DND-41 (cell line): Measurements from ENCODE around the gene ZNF492.

Experiments
- ATAC-seq: fragments of 200-7000 bp; cut with Tn5 transposase; 3 replicates; pipeline ENCODE4 v1.9.1; 2021; ENCODE audit warnings: low read depth; ENCODE audit not compliant: insufficient read depth
- DNase-seq: peaks from one replicate; pipeline ENCODE4 v3.0.0-alpha.2; 2020
- H2AFZ ChIP-seq: 2 replicates; pipeline ENCODE4 v1.6.0; 2012; ENCODE audit warnings: low read depth, low read length
- H3K27ac ChIP-seq: 2 replicates; pipeline ENCODE4 v1.5.1; 2012; ENCODE audit warnings: low read length, inconsistent platforms
- H3K27me3 ChIP-seq: fragments of 200-600 bp; sonication (generic); 2 replicates; pipeline ENCODE4 v1.6.0; 2012; ENCODE audit warnings: low read length, mild to moderate bottlenecking, inconsistent platforms; ENCODE audit not compliant: insufficient read depth, poor library complexity
- H3K36me3 ChIP-seq: 2 replicates; pipeline ENCODE4 v1.5.1; 2012; ENCODE audit warnings: low read length, inconsistent platforms; ENCODE audit not compliant: insufficient read depth
- H3K4me1 ChIP-seq: 2 replicates; pipeline ENCODE4 v1.5.1; 2012; ENCODE audit warnings: mild to moderate bottlenecking, low read length; ENCODE audit not compliant: insufficient read depth
- H3K4me2 ChIP-seq: 2 replicates; pipeline ENCODE4 v1.6.0; 2012; ENCODE audit warnings: mild to moderate bottlenecking, moderate library complexity, low read length, inconsistent platforms; ENCODE audit not compliant: insufficient read depth
- H3K4me3 ChIP-seq, 2 experiments: fragments of 200-600 bp in 1 of 2; shearing (Covaris generic) in 1 of 2; 2 replicates each; pipeline ENCODE4 v1.5.1; 2012 to 2016; ENCODE audit warnings: inconsistent platforms in 2 of 2, low read length in 2 of 2, mild to moderate bottlenecking in 2 of 2, low read depth in 1 of 2, moderate library complexity in 1 of 2
- H3K79me2 ChIP-seq: 2 replicates; pipeline ENCODE4 v1.6.0; 2012; ENCODE audit warnings: low read length, inconsistent platforms; ENCODE audit not compliant: insufficient read depth
- H3K9ac ChIP-seq: 2 replicates; pipeline ENCODE4 v1.6.0; 2012; ENCODE audit warnings: low read depth, mild to moderate bottlenecking, inconsistent platforms, low read length, moderate library complexity
- H3K9me3 ChIP-seq: 2 replicates; pipeline ENCODE4 v1.5.1; 2012; ENCODE audit warnings: low read length, moderate library complexity, mild to moderate bottlenecking, inconsistent platforms; ENCODE audit not compliant: insufficient read depth, severe bottlenecking
- H4K20me1 ChIP-seq: 2 replicates; pipeline ENCODE4 v1.6.0; 2012; ENCODE audit warnings: low read length; ENCODE audit not compliant: insufficient read depth
- EZH2 ChIP-seq: IDR thresholded peaks from 3 replicates; pipeline ENCODE4 v1.6.1; 2012; ENCODE audit warnings: borderline replicate concordance, low read depth, mild to moderate bottlenecking, moderate library complexity, low read length, inconsistent platforms; ENCODE audit not compliant: severe bottlenecking
- TF ChIP-seq, protein P1 (sequence below): IDR thresholded peaks from 2 replicates; pipeline ENCODE4 v1.5.1; 2012; ENCODE audit warnings: borderline replicate concordance, low read length, moderate library complexity, mild to moderate bottlenecking; ENCODE audit not compliant: poor library complexity, severe bottlenecking; ENCODE audit errors: extremely low read depth

ZNF492 gene

DNA sequence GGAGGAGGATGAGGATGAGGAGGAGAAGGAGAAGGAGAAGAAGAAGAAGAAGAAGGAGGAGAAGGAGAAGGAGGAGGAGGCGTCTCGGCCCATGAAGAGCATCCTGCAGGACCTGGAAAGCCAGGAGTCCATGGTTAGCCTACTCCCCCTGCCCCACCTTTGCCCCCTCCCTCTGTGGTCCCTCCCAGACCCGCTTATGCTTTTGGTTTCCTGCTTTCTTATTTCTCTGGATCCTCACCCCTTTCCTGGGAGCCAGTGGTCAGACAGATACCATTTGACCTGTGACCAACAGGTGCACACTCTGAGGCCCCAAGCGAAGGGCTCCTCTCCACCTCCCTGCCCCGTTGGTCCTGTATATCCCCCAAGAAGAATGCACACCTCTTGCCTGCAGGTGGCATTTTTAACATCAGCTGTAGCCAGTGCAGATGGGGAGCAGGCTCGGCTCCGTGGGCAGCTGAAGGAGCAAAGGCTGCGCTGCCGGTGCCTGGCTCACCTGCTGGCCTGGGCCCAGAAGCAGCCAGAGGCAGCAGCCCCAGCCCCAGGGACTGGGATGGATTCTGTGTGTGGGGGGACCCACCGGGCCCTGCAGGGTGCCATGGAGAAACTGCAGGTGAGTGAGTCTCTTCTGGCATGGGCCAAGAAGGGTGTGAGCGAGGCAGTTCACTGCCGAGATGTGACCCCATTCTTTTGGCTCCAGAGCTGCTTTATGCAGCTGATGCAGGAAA is 32.1 kb upstream of the ZNF492 start:
- Histone ChIP-seq H3K27me3 (no peaks in the 10 kb centered on the region), H3K79me2 (no peaks in the 10 kb centered on the region)
- no peak for ATAC-seq

DNA sequence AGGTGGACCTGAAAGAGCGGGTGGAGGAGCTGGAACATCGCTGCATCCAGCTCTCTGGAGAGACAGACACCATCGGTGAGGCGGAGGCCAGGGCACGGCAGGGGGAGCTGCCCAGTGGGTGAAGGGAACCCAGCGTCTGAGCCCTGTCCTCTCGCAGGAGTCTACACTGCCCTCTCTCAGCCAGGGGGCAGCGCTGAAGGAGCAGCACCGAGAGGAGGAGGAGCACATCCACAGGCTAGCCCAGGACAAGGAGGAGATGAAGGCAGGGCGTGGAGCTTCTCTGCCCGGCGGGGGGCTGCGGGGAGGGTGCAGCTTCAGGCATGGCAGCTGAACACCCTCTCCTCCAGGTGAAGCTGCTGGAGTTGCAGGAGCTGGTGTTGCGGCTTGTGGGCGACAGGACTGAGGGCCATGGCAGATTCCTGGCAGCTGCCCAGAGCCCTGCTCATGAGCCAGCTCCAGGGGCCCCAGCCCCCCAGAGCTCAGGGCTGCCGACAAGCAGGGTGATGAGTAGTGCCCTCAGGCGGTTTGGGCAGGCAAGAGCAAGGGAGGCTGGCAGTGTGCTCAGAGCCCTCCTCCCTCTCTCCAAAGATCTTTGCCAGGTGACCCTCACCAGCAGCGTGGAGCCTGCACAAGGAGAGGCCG is 31.4 kb upstream of the ZNF492 start:
- H4K20me1 ChIP-seq: no peaks in the 10 kb centered on the region
- H3K36me3 ChIP-seq: no peaks in the 10 kb centered on the region
- H3K27me3 ChIP-seq: no peaks in the 10 kb centered on the region
- no peaks in the 10 kb centered on the region for H3K79me2 ChIP-seq
- H2AFZ ChIP-seq: no peak overlapping the region
- no peak overlapping the region for H3K9ac ChIP-seq
- no peak overlapping the region for H3K4me3 ChIP-seq
- no peaks in the 10 kb centered on the region for H3K4me1 ChIP-seq
- DNase-seq: no peak
- no peak overlapping the region for H3K4me2 ChIP-seq
- no peak for ATAC-seq
- H3K9me3 ChIP-seq: peaks cover 14% of the 10 kb centered on the region
- no peak overlapping the region for H3K27ac ChIP-seq
- TF ChIP-seq, protein P1, sequence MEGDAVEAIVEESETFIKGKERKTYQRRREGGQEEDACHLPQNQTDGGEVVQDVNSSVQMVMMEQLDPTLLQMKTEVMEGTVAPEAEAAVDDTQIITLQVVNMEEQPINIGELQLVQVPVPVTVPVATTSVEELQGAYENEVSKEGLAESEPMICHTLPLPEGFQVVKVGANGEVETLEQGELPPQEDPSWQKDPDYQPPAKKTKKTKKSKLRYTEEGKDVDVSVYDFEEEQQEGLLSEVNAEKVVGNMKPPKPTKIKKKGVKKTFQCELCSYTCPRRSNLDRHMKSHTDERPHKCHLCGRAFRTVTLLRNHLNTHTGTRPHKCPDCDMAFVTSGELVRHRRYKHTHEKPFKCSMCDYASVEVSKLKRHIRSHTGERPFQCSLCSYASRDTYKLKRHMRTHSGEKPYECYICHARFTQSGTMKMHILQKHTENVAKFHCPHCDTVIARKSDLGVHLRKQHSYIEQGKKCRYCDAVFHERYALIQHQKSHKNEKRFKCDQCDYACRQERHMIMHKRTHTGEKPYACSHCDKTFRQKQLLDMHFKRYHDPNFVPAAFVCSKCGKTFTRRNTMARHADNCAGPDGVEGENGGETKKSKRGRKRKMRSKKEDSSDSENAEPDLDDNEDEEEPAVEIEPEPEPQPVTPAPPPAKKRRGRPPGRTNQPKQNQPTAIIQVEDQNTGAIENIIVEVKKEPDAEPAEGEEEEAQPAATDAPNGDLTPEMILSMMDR: no peak
- TF ChIP-seq EZH2: no peak

More for the DNA sequence above, 32.1 kb upstream of the ZNF492 start:
- H3K4me1 ChIP-seq: no peaks in the 10 kb centered on the region
- no peak overlapping the region for H3K4me2 ChIP-seq
- H3K9ac ChIP-seq: no peak overlapping the region
- TF ChIP-seq EZH2: no peak
- TF ChIP-seq, protein P1: no peak
- no peaks in the 10 kb centered on the region for H3K36me3 ChIP-seq
- H3K9me3 ChIP-seq: peaks cover 14% of the 10 kb centered on the region
- no peaks in the 10 kb centered on the region for H4K20me1 ChIP-seq
- no peak overlapping the region for H3K4me3 ChIP-seq
- H2AFZ ChIP-seq: no peak overlapping the region
- no peak for DNase-seq
- H3K27ac ChIP-seq: no peak overlapping the region

DNA sequence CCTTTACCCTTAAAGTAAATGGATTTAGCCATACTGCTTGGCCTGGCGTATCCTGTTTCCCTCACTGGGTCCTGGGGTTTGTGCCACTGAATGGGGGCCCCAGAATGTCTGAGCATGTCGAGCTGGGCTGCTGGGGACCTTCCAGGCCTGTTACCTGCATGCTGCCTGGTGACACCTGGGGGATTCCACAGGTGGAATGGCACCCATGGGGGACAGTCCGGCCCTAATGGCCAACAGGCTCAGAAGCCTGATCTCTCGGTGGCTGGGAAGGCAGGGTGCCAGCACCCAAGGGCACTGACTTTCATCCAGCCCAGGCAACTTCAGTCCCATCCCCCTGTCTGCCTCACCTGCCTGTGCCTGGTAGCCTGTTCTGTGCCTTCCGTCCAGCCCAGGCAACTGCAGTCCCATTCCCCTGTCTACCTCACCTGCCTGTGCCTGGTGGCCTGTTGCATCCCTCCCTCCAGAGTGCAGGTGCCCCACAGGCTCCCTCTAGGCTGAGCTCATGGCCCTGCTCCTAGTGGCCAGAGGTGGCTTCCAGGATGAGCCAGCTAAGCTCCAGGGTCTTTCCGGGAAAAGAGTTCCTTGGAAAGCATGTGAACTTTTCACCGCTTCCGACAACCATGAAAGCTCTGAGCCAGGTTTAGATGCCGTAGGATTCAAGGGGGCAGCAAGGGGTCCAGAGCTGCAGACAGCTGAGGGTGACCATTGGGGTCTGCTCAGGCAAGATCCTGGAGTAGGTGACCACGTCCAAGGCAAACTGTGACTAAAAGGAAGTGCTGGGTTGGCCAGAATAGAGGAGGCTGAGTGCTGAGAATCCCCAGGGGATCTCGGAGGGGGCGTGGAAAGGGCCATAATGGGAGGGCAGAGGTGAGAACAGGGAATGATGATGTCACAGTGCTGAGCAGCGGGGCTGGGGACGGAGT is 30.3 kb upstream of the ZNF492 start:
- Histone ChIP-seq H4K20me1 (no peaks in the 10 kb centered on the region), H3K9me3 (peaks cover 14% of the 10 kb centered on the region), H3K27me3 (no peaks in the 10 kb centered on the region), H3K27ac (no peak overlapping the region), H2AFZ (no peak overlapping the region), H3K9ac (no peak overlapping the region), H3K4me1 (no peaks in the 10 kb centered on the region), H3K4me2 (no peak overlapping the region), H3K79me2 (no peaks in the 10 kb centered on the region), H3K4me3 (no peak overlapping the region), H3K36me3 (no peaks in the 10 kb centered on the region)
- TF ChIP-seq, protein P1: no peak
- no peak for TF ChIP-seq EZH2
- no peak for ATAC-seq
- no peak for DNase-seq
